Heart left ventricle (tissue), 16 donors: ENCODE results near the gene SERPINA9. TPM values are rescaled to one million over a fixed set of nuclear protein-coding genes. Genes with fewer than 3 reads are reported as not detected.

Source experiments
- ATAC-seq, 4 donors: fragments of 200-7000 bp; cut with Tn5 transposase; one replicate each; pipeline ENCODE4 v1.9.1; 2020 to 2022; ENCODE audit warnings: moderate library complexity in 4 of 4, mild to moderate bottlenecking in 3 of 4, moderate number of reproducible peaks in 1 of 4
- DNase-seq, 5 donors: peaks; one replicate each; pipeline ENCODE4 v3.0.0-alpha.2; 2020
- H3K27ac ChIP-seq, 12 donors: fragments of 200-600 bp; sonication (generic) in 4 of 12; one replicate each; pipeline versions ENCODE4 v1.5.0 to v1.8.0; 2016 to 2022; ENCODE audit warnings: mild to moderate bottlenecking in 2 of 12
- H3K27me3 ChIP-seq, 9 donors: fragments of 200-600 bp; sonication (generic) in 2 of 9; one replicate each; pipeline versions ENCODE4 v1.5.1 to v1.8.0; 2016 to 2022; ENCODE audit warnings: mild to moderate bottlenecking in 3 of 9
- H3K36me3 ChIP-seq, 9 donors: fragments of 200-600 bp; sonication (generic) in 2 of 9; one replicate each; pipeline versions ENCODE4 v1.5.0 to v1.8.0; 2018 to 2022; ENCODE audit warnings: mild to moderate bottlenecking in 2 of 9
- H3K4me1 ChIP-seq, 12 donors: fragments of 200-600 bp; sonication (generic) in 4 of 12; one replicate each; pipeline versions ENCODE4 v1.5.0 to v1.8.0; 2016 to 2022; ENCODE audit warnings: mild to moderate bottlenecking in 3 of 12
- H3K4me3 ChIP-seq, 12 donors: fragments of 200-600 bp; sonication (generic) in 4 of 12; one replicate each; pipeline versions ENCODE4 v1.5.0 to v1.8.0; 2017 to 2022; ENCODE audit warnings: mild to moderate bottlenecking in 9 of 12, moderate library complexity in 4 of 12
- H3K9me3 ChIP-seq, 12 donors: fragments of 200-600 bp; sonication (generic) in 4 of 12; one replicate each; pipeline versions ENCODE4 v1.5.0 to v1.8.0; 2016 to 2022; ENCODE audit warnings: mild to moderate bottlenecking in 1 of 12
- CTCF ChIP-seq, 12 donors: fragments of 200-600 bp; sonication (generic) in 4 of 12; IDR thresholded peaks; one replicate each; pipeline versions ENCODE4 v1.5.0 to v1.8.0; 2018 to 2022; ENCODE audit warnings: antibody characterized with exemption in 12 of 12, mild to moderate bottlenecking in 5 of 12
- POLR2A ChIP-seq, 2 donors: fragments of 450-650 bp; IDR thresholded peaks; one replicate each; pipeline ENCODE4 v1.6.1; 2017; ENCODE audit warnings: antibody characterized with exemption in 2 of 2, mild to moderate bottlenecking in 2 of 2, moderate library complexity in 2 of 2
- WGBS, 4 donors: extraction: QIAGEN DNeasy Blood & Tissue Kit in 2 of 4; methylation state at CpG; one replicate each; pipeline versions ENCODE4 v1.1.5 to v1.1.7; 2013 to 2018; 5-methylcytosine and 5-hydroxymethylcytosine counted together
- intact Hi-C, 10 donors: fragments of 100-400 bp; cut with DNase I; formaldehyde crosslinking; loops; one replicate each; pipeline versions ENCODE4 v1.11.1 to v1.14.2; 2022
- polyA plus RNA-seq, 2 donors: library from polyadenylated mRNA; stranded (reverse); fragments of 200-250 nt; gene quantifications; one replicate each; pipeline ENCODE4 v1.2.3, GENCODE V29; 2013
- total RNA-seq, 9 donors: library from RNA; depleted of rRNA in 2 of 9; stranded (reverse); fragments of >200 nt in 2 of 9; fragmentation: NEBNext Ultra II Directional in 3 of 9; extraction: Animal tissue kit (Norgen Biotek cat#: 25700) in 3 of 9; gene quantifications; one replicate each; pipeline versions ENCODE4 v1.1.0 to v1.2.4, GENCODE V29; 2016 to 2023
- donor health status: ischemic (EF 13 %, LVEDD 7.1; RV severe dilation, severe dysfunction).
- donor health status: healthy with polysubstance abuse.
- donor health status: DM: no; HTN: yes; CAD: no.
- donor health status: DM: no; HTN: no; CAD: no.
- donor health status: ischemic (EF 25% LVEDD 6.9; RV normal size, moderate dysfunction).
- donor health status: ischemic (EF 25% LVEDD 5.7; RV mildly dilated, moderate dysfunction).
- donor health status: healthy.
- donor health status: DM: yes; HTN: yes; CAD: no.
- donor health status: ischemic (EF 35%, LVEDD 5.7; RV mildly dilated, moderate dysfunction).
- donor health status: nonischemic (EF 11% LVEDD 7.7; RV severe dilation, severe dysfunction).
- donor health status: DM: yes; HTN: yes; CAD: no.
- donor health status: PGD.
- donor health status: ischemic (EF 29% LVEDD 5.4; RV normal size, mild dysfunction).
- donor health status: nonischemic (EF 23%, LVEDD 6.1; RV moderate dilation, normal function).

The SERPINA9 gene
- total and polyA plus RNA-seq, 11 donors, result not detected

- Histone ChIP-seq H3K36me3 (no peaks in the 10 kb centered on the region), H3K4me1 (no peaks in the 10 kb centered on the region), H3K27me3 (no peaks in the 10 kb centered on the region), H3K27ac (no peak overlapping the region), H3K9me3 (peaks cover 0 to 21% (median under 1%) of the 10 kb centered on the region in 12 donors), H3K4me3 (no peak overlapping the region)
- WGBS, 4 donors, result 69 to 71% (median 70%) methylated on average over 8 of the region's 8 CpGs
- ATAC-seq, result no peak
- intact Hi-C loops, result no loop called here
- TF ChIP-seq CTCF (IDR thresholded peaks at IDR 0.05) (no peak), POLR2A (IDR thresholded peaks at IDR 0.05) (no peak)
- no peak for DNase-seq
Measured at GRCh38 chr14:94460631-94461416, 15.2 kb downstream of the SERPINA9 start.

GRCh38 chr14:94458558-94459205 lies 17.3 kb downstream of the SERPINA9 start:
- H3K27ac ChIP-seq, result no peak overlapping the region
- no peaks in the 10 kb centered on the region for H3K36me3 ChIP-seq
- peaks cover 0 to 3% (median 0%) of the 10 kb centered on the region in 9 donors for H3K27me3 ChIP-seq
- ATAC-seq (no peak), DNase-seq (no peak)
- 40 to 63% (median 42%) methylated on average over 1 to 2 of the region's 2 CpGs for WGBS, 4 donors
- no peak overlapping the region for H3K4me3 ChIP-seq
- H3K9me3 ChIP-seq, result peaks cover 0 to 12% (median 0%) of the 10 kb centered on the region in 12 donors
- TF ChIP-seq POLR2A (IDR thresholded peaks at IDR 0.05) (no peak), CTCF (IDR thresholded peaks at IDR 0.05) (no peak)
- intact Hi-C loops, result no loop called here
- H3K4me1 ChIP-seq, result no peaks in the 10 kb centered on the region

GRCh38 chr14:94458096-94458495 lies 17.9 kb downstream of the SERPINA9 start:
- Histone ChIP-seq H3K4me3 (no peak overlapping the region), H3K9me3 (peaks cover 0 to 12% (median 0%) of the 10 kb centered on the region in 12 donors), H3K36me3 (no peaks in the 10 kb centered on the region), H3K4me1 (no peaks in the 10 kb centered on the region), H3K27ac (no peak overlapping the region), H3K27me3 (peaks cover 0 to 4% (median 0%) of the 10 kb centered on the region in 9 donors)
- ATAC-seq (no peak), DNase-seq (no peak)
- TF ChIP-seq POLR2A (IDR thresholded peaks at IDR 0.05) (no peak), CTCF (IDR thresholded peaks at IDR 0.05) (no peak)
- intact Hi-C loops, result no loop called here
- WGBS, 4 donors, result 65 to 75% (median 67%) methylated on average over 1 of the region's 1 CpG

GRCh38 chr14:94455928-94456327 lies 20.1 kb downstream of the SERPINA9 start:
- ATAC-seq (no peak), DNase-seq (no peak)
- 0 to 19% (median 8%) methylated on average over 1 of the region's 1 CpG for WGBS, 4 donors
- peaks cover 0 to 18% (median 0%) of the 10 kb centered on the region in 9 donors for H3K27me3 ChIP-seq
- intact Hi-C loops, result no loop called here
- no peaks in the 10 kb centered on the region for H3K36me3 ChIP-seq
- H3K4me1 ChIP-seq, result no peaks in the 10 kb centered on the region
- H3K27ac ChIP-seq, result no peak overlapping the region
- no peak overlapping the region for H3K4me3 ChIP-seq
- TF ChIP-seq POLR2A (IDR thresholded peaks at IDR 0.05) (no peak), CTCF (IDR thresholded peaks at IDR 0.05) (no peak)
- H3K9me3 ChIP-seq, result peaks cover 0 to 12% (median 0%) of the 10 kb centered on the region in 12 donors
